ENCODE measurements around the gene C14orf180.
"Not testable (repeated sequence)": the region's sequence is repeated elsewhere in the genome, so short reads cannot be mapped to it uniquely, and the experiment has no call there.

Gene C14orf180

DNA sequence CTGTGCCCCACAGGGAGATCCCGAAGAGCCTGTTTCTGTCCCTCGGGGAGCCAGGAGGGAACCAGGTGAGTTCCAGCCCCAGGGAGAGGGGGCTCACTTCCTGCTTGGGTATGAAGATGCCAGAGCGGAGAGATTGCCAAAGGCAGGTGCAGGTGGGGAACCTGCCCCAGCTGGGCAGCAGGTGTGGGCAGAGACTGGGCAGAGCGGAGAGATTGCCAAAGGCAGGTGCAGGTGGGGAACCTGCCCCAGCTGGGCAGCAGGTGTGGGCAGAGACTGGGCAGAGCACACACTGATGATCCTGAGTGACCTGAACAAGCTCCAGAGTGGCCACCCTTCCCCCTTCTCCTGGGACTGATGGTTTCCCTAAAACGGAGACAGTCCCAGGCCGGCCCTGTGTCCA, 375 bp downstream of the C14orf180 start:
- not testable (repeated sequence) for DNase-seq (ENCODE audit: low spot score)

DNA sequence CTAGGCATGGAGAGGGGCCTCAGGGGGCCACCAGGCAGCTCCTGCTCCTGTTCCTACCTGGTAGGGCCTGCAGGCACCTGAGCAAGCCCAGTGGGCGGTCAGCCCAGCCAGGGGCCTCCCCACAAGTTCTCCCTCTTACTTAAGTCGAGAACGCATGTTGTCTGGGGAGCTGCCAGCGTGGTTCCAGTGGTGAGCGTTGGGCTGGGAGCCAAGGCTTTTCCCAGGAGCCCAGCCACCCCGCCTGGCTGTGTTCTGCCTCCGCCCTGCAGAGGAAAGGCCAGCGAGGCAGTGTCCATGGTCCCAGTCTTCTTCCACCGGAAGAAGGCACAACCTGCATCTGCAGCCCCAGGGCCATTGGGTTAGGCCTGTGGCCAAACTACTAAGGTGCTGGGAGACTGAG, 1.4 kb downstream of the C14orf180 start:
- DNase-seq (ENCODE audit: low spot score) = no peak

- no peak for DNase-seq (ENCODE audit: low spot score)
Measured at GRCh38 chr14:104581521-104581920, 2.0 kb downstream of the C14orf180 start.

DNA sequence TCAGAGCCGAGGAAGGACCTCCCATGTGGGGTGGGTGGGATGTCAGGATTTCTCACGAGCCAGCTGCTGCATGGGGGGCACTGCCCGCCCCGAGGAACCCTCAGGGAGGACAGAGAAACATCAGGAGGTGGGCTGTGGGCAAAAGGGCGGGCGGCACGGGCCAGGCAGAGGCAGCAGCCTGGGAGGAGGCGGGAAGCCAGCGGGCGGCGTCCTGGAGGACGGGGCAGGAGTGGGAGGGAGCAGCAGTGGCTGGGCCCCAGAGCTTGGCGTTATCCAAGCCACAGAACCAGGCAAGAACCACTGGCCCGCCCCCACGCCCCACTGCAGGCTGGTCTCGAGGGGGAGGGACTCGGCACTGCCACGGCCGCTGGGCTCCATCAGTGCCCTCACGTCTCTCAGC, 2.4 kb downstream of the C14orf180 start:
- DNase-seq (ENCODE audit: low spot score) = no peak

DNA sequence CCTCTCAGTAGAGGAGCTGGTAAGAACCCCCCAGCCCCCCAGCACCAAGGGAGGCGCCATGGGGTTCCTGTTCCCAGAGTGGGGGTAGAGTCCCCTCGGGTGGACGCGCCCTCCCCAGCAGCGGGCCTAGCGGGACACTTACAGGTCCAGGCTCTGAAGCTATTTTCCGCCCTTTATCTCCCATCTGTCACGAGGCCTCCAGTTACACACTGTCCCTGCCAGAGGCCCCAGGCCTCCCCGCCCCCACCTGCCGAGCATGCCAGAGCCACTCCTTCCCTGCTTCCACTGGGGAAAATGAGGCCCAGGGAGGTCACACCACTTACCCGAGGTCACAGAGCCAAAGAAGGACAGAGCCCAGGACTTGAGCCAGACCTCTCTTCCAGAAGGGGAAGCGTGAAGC, 3.1 kb downstream of the C14orf180 start:
- no peak for DNase-seq (ENCODE audit: low spot score)

GRCh38 chr14:104583424-104584306, 4.1 kb downstream of the C14orf180 start:
- no peak for DNase-seq (ENCODE audit: low spot score)

DNA sequence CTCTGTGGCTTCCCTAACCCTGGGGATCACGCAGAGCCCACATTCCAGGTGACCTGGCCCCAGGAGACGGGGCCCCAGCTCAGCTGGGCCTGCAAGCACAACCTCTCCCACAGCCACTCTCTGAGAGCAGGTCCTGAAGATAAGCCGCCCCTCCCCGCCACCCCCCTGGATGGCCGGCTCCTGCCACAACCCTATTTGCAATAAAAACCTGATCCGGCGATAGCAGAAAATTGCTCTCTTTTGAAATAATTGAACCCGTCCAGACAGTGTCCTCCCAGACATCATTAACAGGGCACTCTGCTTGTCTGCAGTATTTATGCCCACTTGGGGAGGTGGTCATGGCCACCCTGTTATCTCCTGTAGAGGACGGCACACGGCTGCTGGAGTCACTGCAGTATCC, 5.0 kb downstream of the C14orf180 start:
- no peak for DNase-seq (ENCODE audit: low spot score)

GRCh38 chr14:104585966-104586697, 6.6 kb downstream of the C14orf180 start:
- DNase-seq (ENCODE audit: low spot score) = no peak

GRCh38 chr14:104586832-104587620, 7.5 kb downstream of the C14orf180 start:
- DNase-seq (ENCODE audit: low spot score) = no peak

GRCh38 chr14:104587641-104588040, 8.1 kb downstream of the C14orf180 start:
- no peak for DNase-seq (ENCODE audit: low spot score)

- DNase-seq (ENCODE audit: low spot score) = no peak
Measured at GRCh38 chr14:104588066-104588857, 8.7 kb downstream of the C14orf180 start.

DNA sequence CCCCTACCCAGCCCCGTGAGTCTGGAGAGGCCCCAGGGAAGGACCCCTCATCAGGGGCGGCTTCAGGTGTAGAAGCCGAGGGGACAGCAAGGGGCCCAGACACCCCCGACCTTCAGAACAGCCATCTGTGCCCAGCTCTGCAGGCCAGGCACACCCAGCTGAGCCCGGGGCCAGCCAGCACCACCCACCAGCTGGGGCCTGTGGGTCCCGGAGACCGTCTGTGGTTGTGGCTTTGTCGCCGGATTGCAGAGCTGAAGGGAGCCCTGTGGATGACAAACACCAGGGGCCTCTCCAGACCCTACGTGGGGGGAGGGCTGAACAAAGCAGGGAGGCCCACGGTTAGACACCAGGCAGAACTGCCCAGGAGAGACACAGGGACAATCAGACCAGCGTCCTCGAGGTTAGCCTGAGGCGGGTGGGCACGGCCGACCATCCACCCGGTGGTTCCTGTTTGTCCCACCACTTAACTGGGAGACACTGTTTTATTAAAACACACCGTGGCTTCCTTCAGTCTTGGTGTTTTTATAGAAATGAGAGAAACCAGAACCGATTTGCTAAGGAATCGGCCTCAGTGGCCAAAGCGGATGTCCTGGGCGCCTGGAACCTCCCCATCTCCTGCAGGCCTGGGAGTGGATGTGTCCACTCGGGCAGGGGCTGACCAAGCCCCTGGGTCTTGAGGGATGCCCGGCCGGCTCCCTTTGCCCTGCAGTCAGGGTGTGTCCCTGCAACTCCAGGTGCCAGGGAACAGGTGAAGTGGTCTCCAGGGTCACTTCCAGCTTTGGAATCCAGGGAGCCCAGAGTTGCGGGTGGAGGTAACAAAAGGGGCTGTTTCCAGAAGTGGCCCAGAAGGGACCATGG, 10.0 kb downstream of the C14orf180 start:
- DNase-seq (ENCODE audit: low spot score) = no peak

DNA sequence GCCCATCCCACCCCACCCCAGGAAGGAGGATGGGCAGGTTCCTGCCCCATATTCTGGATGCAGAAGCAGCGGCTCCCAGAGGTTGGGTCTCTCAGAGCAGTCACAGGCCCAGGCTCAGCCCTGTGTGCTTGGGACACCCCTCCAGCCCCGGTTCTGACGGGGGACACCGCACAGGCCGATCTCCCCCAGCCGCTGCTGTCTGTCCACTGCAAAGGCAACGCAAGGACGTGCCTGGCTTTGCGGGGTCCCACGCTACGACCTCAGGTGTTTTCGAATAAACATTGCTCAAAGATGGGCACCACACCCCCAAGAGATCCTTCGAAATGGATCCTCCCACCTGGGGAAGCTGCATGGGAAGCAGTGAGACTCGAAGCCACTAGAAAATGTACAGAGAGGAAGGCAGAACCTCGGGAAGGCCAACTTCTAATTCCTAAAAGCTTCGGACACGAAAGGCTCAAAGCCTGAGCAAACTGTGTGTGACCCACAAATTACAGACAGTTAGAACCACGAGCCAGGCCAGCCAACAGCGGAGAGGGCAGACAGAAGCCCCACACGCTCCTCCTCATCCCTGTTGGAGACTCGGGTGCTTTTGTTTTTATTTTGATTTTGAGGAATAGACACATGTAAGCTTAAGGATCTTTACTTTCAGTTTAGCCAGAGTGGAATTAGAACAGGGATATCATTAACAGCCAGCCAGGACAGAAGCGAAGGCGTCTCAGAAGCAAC, 10.8 kb downstream of the C14orf180 start:
- DNase-seq (ENCODE audit: low spot score) = no peak

GRCh38 chr14:104591031-104591430, 11.5 kb downstream of the C14orf180 start:
- DNase-seq (ENCODE audit: low spot score) = no peak

DNA sequence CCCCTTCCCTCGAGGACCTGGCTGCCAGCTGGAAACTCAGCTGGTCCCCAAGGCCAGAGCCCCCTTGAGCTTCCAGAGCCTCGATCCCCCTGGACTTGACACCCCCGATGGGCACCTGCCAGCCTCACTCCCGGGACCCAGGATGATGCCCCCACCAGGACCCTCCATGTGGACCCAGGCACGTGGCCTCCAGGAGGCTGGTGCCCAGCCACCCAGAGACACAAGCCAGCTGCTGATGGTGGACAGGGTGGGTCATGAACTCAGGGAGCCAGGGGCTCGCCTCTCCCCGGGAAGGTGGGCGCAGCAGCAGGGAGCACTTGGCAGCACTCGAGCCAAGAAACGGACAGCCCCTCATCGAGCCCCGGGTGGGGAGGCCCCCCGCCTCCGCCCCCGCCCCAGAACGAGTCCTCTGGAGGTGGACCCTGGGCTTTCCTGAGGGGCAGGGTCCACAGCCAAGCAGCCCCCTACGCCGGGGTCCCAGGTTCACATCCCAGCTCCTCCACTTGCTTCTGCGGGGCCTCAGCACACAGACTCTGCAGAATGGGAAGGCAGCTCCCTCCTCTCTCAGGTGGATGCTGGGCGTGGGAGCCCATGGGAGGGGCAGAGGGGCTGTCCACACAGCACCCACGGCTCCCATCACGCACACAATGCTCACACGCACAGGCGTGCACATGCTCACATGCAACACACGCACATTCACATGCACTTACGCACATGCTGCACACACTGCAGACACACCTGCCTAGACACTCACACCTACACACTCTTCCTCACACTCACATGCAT, 12.1 kb downstream of the C14orf180 start:
- no peak for DNase-seq (ENCODE audit: low spot score)

DNA sequence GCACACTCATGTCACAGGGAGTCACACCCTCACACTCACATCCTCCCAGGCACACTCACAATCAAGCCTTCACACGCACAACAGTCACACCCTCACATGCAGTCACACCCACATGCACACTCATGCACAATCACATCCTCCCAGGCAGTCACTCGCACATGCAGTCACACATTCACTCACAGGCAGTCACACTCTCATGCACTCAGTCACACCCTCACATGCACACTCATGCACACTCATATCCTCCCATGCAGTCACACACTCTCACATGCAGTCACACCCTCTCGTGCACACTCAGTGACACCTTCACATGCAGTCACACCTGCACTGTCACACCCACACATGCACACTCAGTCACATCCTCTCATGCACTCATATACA, 12.7 kb downstream of the C14orf180 start:
- DNase-seq (ENCODE audit: low spot score) = no peak

DNA sequence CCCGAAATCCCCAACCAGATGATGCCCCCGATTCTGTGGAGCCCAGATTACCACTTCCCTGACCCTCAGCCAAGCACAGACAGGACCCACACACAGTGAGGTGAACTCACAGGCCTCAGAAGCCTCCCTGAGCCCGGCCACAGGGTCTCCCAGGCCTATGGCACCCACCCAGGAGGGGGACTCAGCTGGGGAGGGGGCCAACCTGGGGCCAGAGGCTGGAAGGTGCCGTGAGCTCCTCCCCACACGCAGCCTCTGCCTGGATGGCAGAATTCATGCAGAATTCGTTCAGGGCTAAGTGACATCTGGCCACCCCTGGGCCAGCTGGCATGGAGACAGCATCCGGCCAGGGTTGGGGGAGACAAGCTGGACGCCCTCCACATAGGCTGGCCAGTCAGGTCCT, 13.2 kb downstream of the C14orf180 start:
- DNase-seq (ENCODE audit: low spot score) = no peak

DNA sequence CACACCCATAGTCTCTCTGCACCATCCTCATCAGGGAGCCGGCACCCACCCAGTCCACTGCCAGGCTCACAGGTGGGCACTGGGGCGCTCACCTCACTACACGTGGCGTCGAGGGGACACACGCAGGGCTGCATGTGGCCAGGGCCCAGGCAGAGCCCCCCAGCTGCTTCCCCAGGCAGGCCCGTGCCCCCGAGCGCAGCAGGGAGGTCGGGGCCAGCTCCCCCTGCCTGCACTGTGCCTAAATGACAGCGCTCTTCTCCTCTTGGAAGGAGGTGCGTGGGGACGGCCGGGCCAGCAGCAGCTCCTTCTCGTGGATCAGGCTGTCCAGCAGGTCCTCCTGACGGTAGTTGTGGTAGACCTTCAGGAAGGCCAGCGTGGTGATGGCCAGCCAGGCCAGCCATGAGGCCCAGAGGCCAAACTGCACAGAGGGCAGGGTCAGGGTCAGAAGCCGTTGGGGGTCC, 13.7 kb downstream of the C14orf180 start:
- DNase-seq (ENCODE audit: low spot score) = no peak

DNA sequence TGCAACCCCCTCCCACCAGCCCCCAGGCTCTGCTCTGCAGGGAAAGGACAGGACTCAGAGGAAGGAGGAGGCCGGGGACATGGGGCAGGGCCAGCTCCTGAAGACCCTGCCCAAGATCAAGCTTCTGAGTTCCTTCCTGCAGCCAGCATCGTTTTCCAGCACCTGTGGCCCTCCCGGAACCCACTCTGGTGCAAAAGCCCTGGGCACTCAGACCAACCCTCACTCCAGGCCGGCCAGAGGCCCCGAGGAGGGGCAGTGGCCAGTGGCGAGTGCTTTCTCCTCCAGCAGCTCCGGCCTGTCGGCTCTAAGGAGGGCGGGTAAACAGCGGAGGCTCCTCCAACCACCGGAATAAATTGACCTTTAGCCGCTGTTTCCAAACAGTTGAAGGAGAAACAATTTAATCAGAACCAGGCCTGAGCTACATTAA, 14.2 kb downstream of the C14orf180 start:
- no peak for DNase-seq (ENCODE audit: low spot score)
